IMR-90 (cell line): ENCODE measurements around the gene USP9X. TPM values are rescaled to one million over a fixed set of nuclear protein-coding genes. Genes with fewer than 3 reads are reported as not detected.

ENCODE experiments used
- ATAC-seq: fragments of 200-7000 bp; cut with Tn5 transposase; 2 replicates; pipeline ENCODE4 v1.9.1; 2020; ENCODE audit warnings: low read depth, mild to moderate bottlenecking, moderate library complexity
- BruUV-seq: library from RNA; stranded (reverse); fragments of 400-500 nt; replicated peaks from 2 replicates; lab custom pipeline; 2021; lab: Mats Ljungman, UMichigan
- CTCF ChIA-PET: fragments of 300-600 bp; formaldehyde crosslinking; extraction: SDS; loops from one replicate; lab custom pipeline; 2021; ENCODE audit warnings: antibody characterized with exemption; lab: Yijun Ruan, JAX
- POLR2A ChIA-PET: fragments of 300-600 bp; sonication (Branson Sonifier 250); formaldehyde crosslinking; loops from one replicate; lab custom pipeline; 2022; ENCODE audit warnings: antibody characterized with exemption; ENCODE audit not compliant: unreplicated experiment; lab: Charles Lee
- DNase-seq: peaks from one replicate; pipeline ENCODE4 v3.0.0; 2013
- H2AFZ ChIP-seq: replicated peaks from 2 replicates; pipeline ENCODE3; 2013; ENCODE audit warnings: low read length, mild to moderate bottlenecking; ENCODE audit not compliant: poor library complexity
- H2AK5ac ChIP-seq: 2 replicates; pipeline ENCODE4 v1.6.1; 2013; ENCODE audit warnings: low read depth, low read length, inconsistent platforms
- H2AK9ac ChIP-seq: replicated peaks from 2 replicates; pipeline ENCODE3; 2013; ENCODE audit warnings: mild to moderate bottlenecking, low read depth, low read length, moderate library complexity; ENCODE audit not compliant: poor library complexity
- H2BK120ac ChIP-seq: 2 replicates; pipeline ENCODE4 v1.6.1; 2013; ENCODE audit warnings: low read depth, low read length, inconsistent platforms
- H2BK15ac ChIP-seq: 3 replicates; pipeline ENCODE4 v1.6.1; 2013; ENCODE audit warnings: low read depth, low read length, inconsistent platforms
- H2BK20ac ChIP-seq: 2 replicates; pipeline ENCODE4 v1.6.1; 2013; ENCODE audit warnings: low read depth, mild to moderate bottlenecking, inconsistent platforms, low read length, moderate library complexity
- H2BK5ac ChIP-seq: 2 replicates; pipeline ENCODE4 v1.6.1; 2013; ENCODE audit warnings: mild to moderate bottlenecking, low read depth, low read length, inconsistent platforms; ENCODE audit not compliant: poor library complexity, severe bottlenecking
- H3K14ac ChIP-seq: replicated peaks from 2 replicates; pipeline ENCODE4 v1.6.1; 2013; ENCODE audit warnings: low read depth, low read length, inconsistent platforms
- H3K18ac ChIP-seq: 2 replicates; pipeline ENCODE4 v1.6.1; 2013; ENCODE audit warnings: low read depth, low read length, control low read depth
- H3K23ac ChIP-seq: 2 replicates; pipeline ENCODE4 v1.6.1; 2013; ENCODE audit warnings: low read depth, low read length, inconsistent platforms
- H3K27ac ChIP-seq: 2 replicates; pipeline ENCODE4 v1.5.1; 2013; ENCODE audit warnings: mild to moderate bottlenecking, control low read depth, low read length; ENCODE audit not compliant: insufficient read depth
- H3K27me3 ChIP-seq: 2 replicates; pipeline ENCODE4 v1.6.1; 2013; ENCODE audit warnings: low read length; ENCODE audit not compliant: control insufficient read depth, insufficient read depth
- H3K36me3 ChIP-seq: 2 replicates; pipeline ENCODE4 v1.6.1; 2013; ENCODE audit warnings: low read length, mixed read lengths; ENCODE audit not compliant: control insufficient read depth, insufficient read depth
- H3K4ac ChIP-seq: 2 replicates; pipeline ENCODE4 v1.6.1; 2013; ENCODE audit warnings: low read depth, low read length, inconsistent platforms
- H3K4me1 ChIP-seq: 2 replicates; pipeline ENCODE4 v1.6.1; 2013; ENCODE audit warnings: low read length, mixed read lengths; ENCODE audit not compliant: control insufficient read depth, insufficient read depth
- H3K4me2 ChIP-seq: 2 replicates; pipeline ENCODE4 v1.6.1; 2013; ENCODE audit warnings: low read depth, mild to moderate bottlenecking, control low read depth, low read length, moderate library complexity
- H3K4me3 ChIP-seq: 2 replicates; pipeline ENCODE4 v1.5.1; 2013; ENCODE audit warnings: low read depth, mild to moderate bottlenecking, control low read depth, low read length, moderate library complexity; ENCODE audit not compliant: insufficient read depth
- H3K56ac ChIP-seq: 2 replicates; pipeline ENCODE4 v1.6.1; 2013; ENCODE audit warnings: low read length, inconsistent platforms; ENCODE audit not compliant: insufficient read depth; ENCODE audit errors: extremely low read depth
- H3K79me1 ChIP-seq, 2 experiments: 2 replicates each; pipeline ENCODE4 v1.6.1; 2013; ENCODE audit warnings: low read length in 2 of 2, inconsistent platforms in 1 of 2, low read depth in 1 of 2
- H3K9ac ChIP-seq: 2 replicates; pipeline ENCODE4 v1.6.1; 2013; ENCODE audit warnings: low read depth, low read length, control low read depth
- H3K9me1 ChIP-seq: 2 replicates; pipeline ENCODE4 v1.6.1; 2013; ENCODE audit warnings: low read length, inconsistent platforms; ENCODE audit not compliant: insufficient read depth
- H3K9me3 ChIP-seq: 2 replicates; pipeline ENCODE4 v1.6.1; 2013; ENCODE audit warnings: low read length; ENCODE audit not compliant: control insufficient read depth, insufficient read depth
- H4K20me1 ChIP-seq: 2 replicates; pipeline ENCODE4 v1.6.1; 2013; ENCODE audit warnings: low read length, inconsistent platforms; ENCODE audit not compliant: insufficient read depth
- H4K5ac ChIP-seq: 2 replicates; pipeline ENCODE4 v1.6.1; 2013; ENCODE audit warnings: mild to moderate bottlenecking, low read depth, low read length, control low read depth
- H4K8ac ChIP-seq, 2 experiments: 2 replicates each; pipeline ENCODE4 v1.6.1; 2013; ENCODE audit warnings: low read depth in 2 of 2, low read length in 2 of 2, control low read depth in 1 of 2, inconsistent platforms in 1 of 2
- H4K91ac ChIP-seq: 2 replicates; pipeline ENCODE4 v1.6.1; 2013; ENCODE audit warnings: low read depth, low read length, inconsistent platforms; ENCODE audit not compliant: insufficient read depth
- CHD1 ChIP-seq: IDR thresholded peaks from 2 replicates; pipeline ENCODE4 v1.6.1; 2012; ENCODE audit warnings: low read depth, low read length, improper control_type of control experiment
- POLR2A ChIP-seq: IDR thresholded peaks from 2 replicates; pipeline ENCODE4 v1.6.1; 2012; ENCODE audit warnings: mild to moderate bottlenecking, low read depth, low read length
- USF2 ChIP-seq: fragments of 150-350 bp; IDR thresholded peaks from 2 replicates; pipeline ENCODE4 v1.6.1; 2017; ENCODE audit warnings: mild to moderate bottlenecking, antibody characterized with exemption, low read length, low read depth
- WGBS, 2 experiments: methylation state at CpG; one replicate each; pipeline versions ENCODE4 v1.1.5 to v1.1.7; 2013; ENCODE audit warnings: missing lambda C conversion rate in 2 of 2; ENCODE audit not compliant: insufficient read length in 1 of 2; ENCODE audit errors: extremely low coverage in 2 of 2; 5-methylcytosine and 5-hydroxymethylcytosine counted together
- dilution Hi-C: fragments of 300-500 bp; cut with HindIII; formaldehyde crosslinking; loops from one replicate; pipeline ENCODE4 v1.14.3; 2018; ENCODE audit warnings: low sequenced_read_pairs; ENCODE audit not compliant: unreplicated experiment
- in situ Hi-C: fragments of 300-500 bp; cut with MboI; formaldehyde crosslinking; loops from 3 replicates; pipeline ENCODE4 v1.14.3; 2019; ENCODE audit warnings: low sequenced_read_pairs, inconsistent platforms, mixed read lengths
- intact Hi-C: fragments of 100-400 bp; cut with micrococcal nuclease; formaldehyde crosslinking; loops from 2 replicates; pipeline ENCODE4 v1.10.0; 2022
- polyA plus RNA-seq, 3 experiments: library from polyadenylated mRNA; depleted of rRNA; stranded (reverse); fragments of >200 nt; gene quantifications; 2 replicates each; pipeline ENCODE4 v1.2.3, GENCODE V29; 2012; ENCODE audit warnings: low replicate concordance in 1 of 3
- total RNA-seq: library from RNA; depleted of rRNA; stranded (reverse); fragments of >200 nt; gene quantifications from 2 replicates; pipeline ENCODE4 v1.2.3, GENCODE V29; 2012

Gene USP9X
- total and polyA plus RNA-seq, 2 of the 4 experiments (the other 2 are of a cell fraction): 17.5 to 104 TPM

- intact Hi-C loops: no loop called here
- Histone ChIP-seq H3K56ac (no peak overlapping the region), H3K4me2 (no peak overlapping the region; the same call in 1 of the 2 replicates), H2AFZ (no peak overlapping the region), H2AK5ac (no peak overlapping the region), H3K27ac (no peak overlapping the region), H2BK15ac (no peak overlapping the region), H2BK20ac (no peak overlapping the region), H4K91ac (no peak overlapping the region), H4K8ac (no peak overlapping the region), H3K9ac (no peak overlapping the region), H3K36me3 (peaks cover 10% of the 10 kb centered on the region), H3K4me3 (no peak overlapping the region), H3K23ac (no peak overlapping the region), H2BK120ac (no peak overlapping the region), H3K27me3 (no peaks in the 10 kb centered on the region; the same call in 1 of the 2 replicates), H4K5ac (no peak overlapping the region), H3K79me1 (peaks cover 0 to 11% of the 10 kb centered on the region in 2 experiments; a peak in 2 of 4 replicates), H3K4ac (no peak overlapping the region), H2AK9ac (no peak overlapping the region), H2BK5ac (no peak overlapping the region), H4K20me1 (peaks cover 27% of the 10 kb centered on the region), H3K9me3 (no peaks in the 10 kb centered on the region), H3K18ac (no peak overlapping the region), H3K14ac (no peak overlapping the region), H3K9me1 (peaks cover 2% of the 10 kb centered on the region; the same call in 1 of the 2 replicates), H3K4me1 (0 out of 2 replicates have a peak, but pooled peaks cover 2% of the 10 kb centered on the region)
- in situ Hi-C loops: no loop called here
- POLR2A ChIA-PET: no interaction called here
- ATAC-seq: no peak
- no peak for DNase-seq
- dilution Hi-C loops: no loop called here
- BruUV-seq: no TSS peak
- CTCF ChIA-PET: no interaction called here
- WGBS, 2 experiments: no CpG with 5 or more reads among the region's 6 CpGs
- TF ChIP-seq CHD1 (no peak), USF2 (no peak), POLR2A (no peak)
These were observed 42.4 kb downstream of the USP9X start for GRCh38 chrX:41127477-41128192.
